DOHH2 (cell line): ENCODE measurements around the gene PCSK5.

ENCODE experiments used
- H3F3A ChIP-seq: fragments of 200-600 bp; sonication (generic), shearing (Covaris generic); 2 replicates; pipeline ENCODE4 v1.6.0; 2016; ENCODE audit warnings: antibody characterized with exemption, mild to moderate bottlenecking; ENCODE audit not compliant: control insufficient read depth, insufficient read depth
- H3K27ac ChIP-seq: fragments of 200-600 bp; sonication (generic); 2 replicates; pipeline ENCODE4 v1.5.1; 2014; ENCODE audit warnings: low read depth, mild to moderate bottlenecking, low read length, moderate library complexity
- H3K27me3 ChIP-seq: fragments of 200-600 bp; sonication (generic); 2 replicates; pipeline ENCODE4 v1.6.1; 2014; ENCODE audit warnings: mild to moderate bottlenecking, low read length, mixed read lengths; ENCODE audit not compliant: control insufficient read depth
- H3K36me3 ChIP-seq: fragments of 200-600 bp; sonication (generic); 2 replicates; pipeline ENCODE4 v1.6.1; 2014; ENCODE audit warnings: mild to moderate bottlenecking, low read length, moderate library complexity, mixed read lengths; ENCODE audit not compliant: control insufficient read depth
- H3K4me1 ChIP-seq: fragments of 200-600 bp; sonication (generic); 2 replicates; pipeline ENCODE4 v1.6.1; 2014; ENCODE audit warnings: mild to moderate bottlenecking, low read length, mixed read lengths; ENCODE audit not compliant: control insufficient read depth
- H3K4me2 ChIP-seq: fragments of 200-600 bp; sonication (generic); 2 replicates; pipeline ENCODE4 v1.6.0; 2014; ENCODE audit warnings: mild to moderate bottlenecking, low read length, moderate library complexity
- H3K4me3 ChIP-seq: fragments of 200-600 bp; sonication (generic); 2 replicates; pipeline ENCODE4 v1.5.1; 2014; ENCODE audit warnings: mild to moderate bottlenecking, low read length, mixed read lengths
- H3K79me2 ChIP-seq: fragments of 200-600 bp; sonication (generic); 2 replicates; pipeline ENCODE4 v1.6.1; 2014; ENCODE audit warnings: mild to moderate bottlenecking, low read length, mixed read lengths; ENCODE audit not compliant: control insufficient read depth
- H3K9me2 ChIP-seq: fragments of 200-600 bp; sonication (generic); replicated peaks from 2 replicates; pipeline ENCODE4 v1.6.1; 2014; ENCODE audit warnings: mild to moderate bottlenecking, low read length, mixed read lengths; ENCODE audit not compliant: control insufficient read depth
- H3K9me3 ChIP-seq: fragments of 200-600 bp; sonication (generic); 2 replicates; pipeline ENCODE4 v1.6.1; 2014; ENCODE audit warnings: antibody characterized with exemption, low read length, mixed read lengths; ENCODE audit not compliant: control insufficient read depth, insufficient read depth
- H4K20me1 ChIP-seq: fragments of 200-600 bp; sonication (generic); 2 replicates; pipeline ENCODE4 v1.6.0; 2014; ENCODE audit warnings: low read depth, mild to moderate bottlenecking, antibody characterized with exemption, low read length, moderate library complexity; ENCODE audit not compliant: control insufficient read depth, insufficient read depth
- EZH2phosphoT487 ChIP-seq: fragments of 200-600 bp; sonication (generic); IDR thresholded peaks from 2 replicates; pipeline ENCODE4 v1.6.1; 2017; ENCODE audit warnings: borderline replicate concordance, mild to moderate bottlenecking, antibody characterized with exemption, low read length, moderate library complexity, mixed read lengths
- TF ChIP-seq, protein P1 (sequence below): fragments of 200-600 bp; sonication (generic); IDR thresholded peaks from one replicate; pipeline ENCODE4 v1.5.1; 2014; ENCODE audit warnings: antibody characterized with exemption, mild to moderate bottlenecking, low read depth, low read length; ENCODE audit not compliant: poor library complexity, severe bottlenecking

Gene PCSK5

DNA sequence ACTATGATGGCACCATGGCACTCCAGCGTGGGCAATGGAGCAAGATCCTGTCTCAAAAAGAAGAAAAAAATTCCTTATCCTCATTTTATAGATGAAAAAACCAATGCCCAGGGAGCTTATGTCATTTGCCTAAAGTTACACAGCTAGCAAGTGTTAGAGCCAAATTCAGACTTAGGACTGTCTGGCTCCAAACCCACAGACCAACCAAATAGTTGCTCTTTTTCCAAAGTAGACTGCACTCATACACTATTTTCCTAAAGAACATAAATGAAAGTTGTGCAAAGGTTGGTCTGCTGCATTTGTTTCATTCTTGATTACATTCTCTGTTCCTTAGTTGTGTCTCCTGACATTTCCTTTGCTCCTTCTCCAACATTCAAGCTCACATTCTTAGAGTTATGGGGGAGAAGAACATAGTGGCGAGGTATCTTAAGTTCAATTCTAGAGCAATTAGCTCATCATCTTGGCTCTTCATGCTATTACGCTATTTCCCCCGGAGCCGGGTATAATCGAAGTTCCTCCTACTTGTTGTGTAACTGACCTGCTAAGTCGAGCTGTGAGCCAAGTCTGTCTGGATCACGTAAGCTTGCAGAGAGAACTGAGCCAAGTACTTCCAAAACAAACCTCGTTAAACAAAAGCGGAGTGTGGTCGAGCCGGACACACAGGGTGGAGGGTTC is 365.4 kb downstream of the PCSK5 start:
- H3F3A ChIP-seq = no peaks in the 10 kb centered on the region
- no peaks in the 10 kb centered on the region for H3K27me3 ChIP-seq
- no peaks in the 10 kb centered on the region for H3K9me2 ChIP-seq
- no peaks in the 10 kb centered on the region for H3K4me1 ChIP-seq
- H3K27ac ChIP-seq = no peak overlapping the region
- H3K79me2 ChIP-seq = no peaks in the 10 kb centered on the region
- no peaks in the 10 kb centered on the region for H4K20me1 ChIP-seq
- no peak overlapping the region for H3K4me3 ChIP-seq
- TF ChIP-seq EZH2phosphoT487 = no peak
- TF ChIP-seq, protein P1, sequence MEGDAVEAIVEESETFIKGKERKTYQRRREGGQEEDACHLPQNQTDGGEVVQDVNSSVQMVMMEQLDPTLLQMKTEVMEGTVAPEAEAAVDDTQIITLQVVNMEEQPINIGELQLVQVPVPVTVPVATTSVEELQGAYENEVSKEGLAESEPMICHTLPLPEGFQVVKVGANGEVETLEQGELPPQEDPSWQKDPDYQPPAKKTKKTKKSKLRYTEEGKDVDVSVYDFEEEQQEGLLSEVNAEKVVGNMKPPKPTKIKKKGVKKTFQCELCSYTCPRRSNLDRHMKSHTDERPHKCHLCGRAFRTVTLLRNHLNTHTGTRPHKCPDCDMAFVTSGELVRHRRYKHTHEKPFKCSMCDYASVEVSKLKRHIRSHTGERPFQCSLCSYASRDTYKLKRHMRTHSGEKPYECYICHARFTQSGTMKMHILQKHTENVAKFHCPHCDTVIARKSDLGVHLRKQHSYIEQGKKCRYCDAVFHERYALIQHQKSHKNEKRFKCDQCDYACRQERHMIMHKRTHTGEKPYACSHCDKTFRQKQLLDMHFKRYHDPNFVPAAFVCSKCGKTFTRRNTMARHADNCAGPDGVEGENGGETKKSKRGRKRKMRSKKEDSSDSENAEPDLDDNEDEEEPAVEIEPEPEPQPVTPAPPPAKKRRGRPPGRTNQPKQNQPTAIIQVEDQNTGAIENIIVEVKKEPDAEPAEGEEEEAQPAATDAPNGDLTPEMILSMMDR = no peak
- no peak overlapping the region for H3K4me2 ChIP-seq
- no peaks in the 10 kb centered on the region for H3K9me3 ChIP-seq
- no peaks in the 10 kb centered on the region for H3K36me3 ChIP-seq

DNA sequence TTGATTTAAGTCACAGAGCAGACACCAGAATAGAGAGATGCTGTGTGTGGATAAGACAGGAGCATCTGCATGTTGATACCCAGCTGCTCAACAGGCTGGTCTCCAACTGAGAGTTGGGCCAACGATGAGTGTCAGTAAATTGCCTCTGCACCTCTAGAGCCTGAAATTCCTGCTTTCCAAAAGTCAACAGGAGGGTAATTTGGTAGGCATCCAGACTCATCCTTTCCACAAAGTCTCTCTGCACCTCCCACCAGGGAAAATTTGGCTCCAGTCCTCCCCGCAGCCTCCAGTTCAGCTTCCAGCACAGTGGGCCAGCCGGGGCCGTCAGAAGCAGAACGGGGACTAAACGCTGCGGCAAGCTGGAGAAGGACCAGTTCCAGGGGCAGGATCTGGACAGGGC is 366.8 kb downstream of the PCSK5 start:
- Histone ChIP-seq H3K9me2 (no peaks in the 10 kb centered on the region), H3F3A (no peaks in the 10 kb centered on the region), H3K36me3 (no peaks in the 10 kb centered on the region), H3K4me2 (no peak overlapping the region), H4K20me1 (no peaks in the 10 kb centered on the region), H3K4me1 (no peaks in the 10 kb centered on the region), H3K27ac (no peak overlapping the region), H3K4me3 (no peak overlapping the region), H3K79me2 (no peaks in the 10 kb centered on the region), H3K27me3 (no peaks in the 10 kb centered on the region), H3K9me3 (no peaks in the 10 kb centered on the region)
- TF ChIP-seq EZH2phosphoT487 = no peak
- TF ChIP-seq, protein P1 = no peak

DNA sequence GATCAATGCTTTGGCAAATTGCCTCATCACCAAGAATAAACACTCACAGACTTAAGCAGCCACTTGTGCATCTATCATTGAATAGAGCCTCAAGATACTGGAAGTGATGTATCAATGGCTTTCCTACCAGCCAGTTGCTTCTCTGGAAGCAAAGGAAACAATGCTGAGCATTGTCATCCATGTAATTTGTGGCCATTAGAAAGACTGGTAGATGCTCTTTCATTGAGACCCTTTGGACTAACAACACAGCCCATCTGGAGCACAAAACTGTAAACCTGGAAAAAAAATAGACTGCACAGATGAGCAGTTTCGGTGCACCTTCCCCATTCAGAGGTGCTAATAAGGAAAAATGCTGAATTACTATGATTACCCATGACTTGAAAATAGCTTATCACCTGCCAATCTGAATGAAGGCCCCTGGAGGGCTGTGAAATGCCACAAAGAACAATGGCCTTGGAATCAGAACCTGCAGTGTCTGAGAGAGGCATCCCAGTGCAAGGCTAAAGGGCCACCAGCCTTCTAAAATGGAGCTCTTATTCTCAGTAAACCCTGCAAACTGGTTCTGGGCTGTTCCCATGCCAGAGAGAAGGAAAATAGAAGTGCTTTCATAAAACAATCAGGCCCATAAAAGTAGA is 376.3 kb downstream of the PCSK5 start:
- no peaks in the 10 kb centered on the region for H3K4me1 ChIP-seq
- H3K9me3 ChIP-seq = no peaks in the 10 kb centered on the region
- H3K36me3 ChIP-seq = no peaks in the 10 kb centered on the region
- H3K27me3 ChIP-seq = no peaks in the 10 kb centered on the region
- no peak overlapping the region for H3K4me2 ChIP-seq
- H3F3A ChIP-seq = no peaks in the 10 kb centered on the region
- no peaks in the 10 kb centered on the region for H3K79me2 ChIP-seq
- no peak overlapping the region for H3K4me3 ChIP-seq
- no peak overlapping the region for H3K27ac ChIP-seq
- no peaks in the 10 kb centered on the region for H3K9me2 ChIP-seq
- TF ChIP-seq, protein P1 = no peak
- TF ChIP-seq EZH2phosphoT487 = no peak
- no peaks in the 10 kb centered on the region for H4K20me1 ChIP-seq
